GM21529 (cell line): ENCODE data around the gene XXYLT1.

Experiments
- ATAC-seq: cut with Tn5 transposase; IDR thresholded peaks from one replicate; pipeline ENCODE4 v1.9.1; 2021; ENCODE audit not compliant: unreplicated experiment

The XXYLT1 gene

DNA sequence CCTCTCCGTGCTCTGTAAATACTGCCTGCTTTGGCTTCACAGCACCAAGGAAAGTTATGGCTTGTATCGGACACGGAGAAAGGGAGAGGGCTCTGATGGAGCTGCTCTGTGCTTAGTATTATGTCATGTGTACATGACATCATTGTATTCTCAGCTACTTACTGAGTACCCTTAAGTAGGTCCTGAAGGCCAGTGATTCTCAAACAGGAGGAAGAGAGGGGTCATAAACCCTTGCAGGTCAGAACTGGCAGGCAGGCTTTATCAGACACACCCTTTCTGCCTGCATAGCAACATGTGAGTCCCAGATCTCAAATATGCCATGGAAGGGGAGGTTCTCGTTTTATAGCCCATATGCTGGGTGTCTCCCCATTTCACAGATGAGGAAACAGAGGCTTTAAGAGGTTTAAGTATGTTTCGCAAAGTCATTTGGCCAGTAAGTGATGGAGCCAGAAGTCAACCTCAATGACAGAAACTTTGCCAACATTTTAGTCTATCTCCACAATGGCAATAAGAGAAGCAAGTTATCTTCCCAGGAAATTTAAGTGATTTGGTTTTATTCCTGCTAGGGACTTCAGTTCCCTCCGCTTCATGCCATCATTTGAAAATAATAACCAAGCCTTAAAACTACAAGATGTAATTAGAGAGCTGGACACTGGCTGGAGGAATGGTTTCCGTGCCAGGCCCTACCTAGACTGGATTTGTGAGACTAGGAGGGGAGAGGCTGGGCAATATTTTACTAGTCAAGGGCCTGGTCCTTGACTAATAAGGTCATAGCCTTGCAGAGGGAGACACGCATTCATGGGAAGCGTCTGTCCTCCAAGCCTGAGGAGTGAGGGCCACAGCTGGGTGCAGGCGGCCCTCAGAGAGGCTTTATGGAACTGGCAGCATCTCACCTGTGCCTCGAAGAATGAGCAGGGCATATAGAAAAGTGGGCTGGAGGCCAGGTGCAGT, 133.0 kb downstream of the XXYLT1 start:
- ATAC-seq = no peak

- no peak for ATAC-seq
Measured at GRCh38 chr3:195135917-195136316, 135.0 kb downstream of the XXYLT1 start.

DNA sequence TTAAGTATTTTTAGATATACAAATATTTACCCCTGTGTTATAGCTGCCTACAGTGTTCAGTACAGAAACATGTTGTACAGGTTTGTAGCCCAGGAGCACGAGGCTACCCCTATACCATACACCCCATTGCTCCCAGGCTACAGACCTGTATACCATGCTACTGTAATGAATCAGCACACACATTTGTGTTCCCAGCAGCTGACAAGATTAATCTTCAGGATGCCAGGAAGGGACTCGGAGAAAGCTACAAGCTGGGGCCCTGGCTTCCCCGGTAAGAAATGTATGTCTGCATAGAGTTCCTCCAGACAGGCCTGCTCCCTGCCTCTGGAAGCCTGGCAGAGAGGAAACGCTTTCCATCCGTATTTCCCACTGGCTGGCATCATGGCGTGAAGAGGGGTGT, 136.5 kb downstream of the XXYLT1 start:
- ATAC-seq = no peak

DNA sequence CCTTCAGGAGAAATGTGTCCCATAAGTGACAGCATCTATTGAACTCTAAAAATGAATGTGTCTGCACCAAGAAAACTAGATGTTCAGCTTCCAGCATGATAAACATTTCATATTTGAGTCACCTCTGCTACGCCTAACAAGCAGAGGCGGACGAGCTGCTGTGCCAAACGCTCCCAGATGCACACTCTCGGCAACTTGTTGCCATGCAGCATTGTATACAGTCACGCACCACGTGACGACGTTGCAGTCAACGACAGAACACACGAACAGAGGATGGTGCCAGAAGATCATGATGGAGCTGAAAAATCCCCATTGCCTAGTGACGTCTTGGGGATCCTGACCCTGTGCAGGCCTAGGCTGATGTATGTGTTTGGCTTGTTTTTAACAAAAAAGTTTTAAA, 137.5 kb downstream of the XXYLT1 start:
- ATAC-seq = peak; percentile 38

GRCh38 chr3:195133013-195133412, 137.9 kb downstream of the XXYLT1 start:
- no peak for ATAC-seq

DNA sequence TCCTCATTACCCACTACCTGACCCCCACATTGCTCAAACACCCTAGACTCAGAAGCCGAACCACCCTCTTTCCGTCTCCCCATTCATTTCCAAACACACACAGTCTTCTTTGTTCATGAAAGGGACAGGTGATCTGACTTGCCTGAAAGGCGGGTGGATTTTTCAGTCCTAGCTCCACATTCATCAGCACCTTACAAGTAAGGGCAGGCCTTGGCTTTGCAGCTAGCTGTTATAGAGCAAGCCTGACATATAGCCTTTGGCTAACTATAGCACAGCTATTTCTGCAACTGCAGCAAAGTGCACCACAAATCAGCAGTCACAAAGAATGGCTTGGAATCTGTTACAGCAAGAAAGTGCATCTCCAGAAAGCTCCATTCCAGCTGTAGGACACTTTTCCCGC, 139.8 kb downstream of the XXYLT1 start:
- no peak for ATAC-seq

GRCh38 chr3:195129644-195130492, 141.1 kb downstream of the XXYLT1 start:
- ATAC-seq = peak; percentile 82

GRCh38 chr3:195129072-195129643, 141.8 kb downstream of the XXYLT1 start:
- ATAC-seq = no peak

GRCh38 chr3:195128255-195129071, 142.5 kb downstream of the XXYLT1 start:
- no peak for ATAC-seq

DNA sequence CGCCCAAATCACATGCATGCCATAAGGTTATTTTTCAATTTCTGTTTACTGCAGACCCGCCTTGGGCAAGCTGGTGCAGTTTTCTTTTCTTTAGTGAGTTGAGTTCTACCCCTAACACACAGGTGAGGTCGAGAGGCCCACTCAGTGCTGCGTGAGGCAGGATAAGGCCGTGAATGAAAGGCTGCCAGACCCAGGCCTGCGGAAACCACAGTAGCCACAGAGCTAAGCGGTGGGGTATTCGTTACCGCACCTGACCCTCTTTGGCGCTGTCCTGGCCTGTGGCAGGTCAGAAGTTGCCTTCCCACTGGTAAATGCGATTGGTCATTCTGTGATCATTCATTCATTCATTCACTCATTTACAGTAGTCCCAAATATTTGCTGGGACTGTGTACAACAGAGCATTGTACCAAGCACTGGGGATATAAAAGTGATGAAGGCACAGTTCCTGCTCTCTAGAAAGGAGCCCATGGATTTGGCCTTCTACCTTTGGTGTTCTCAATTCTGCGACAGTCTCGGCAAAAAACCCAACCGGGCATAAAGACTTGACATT, 144.8 kb downstream of the XXYLT1 start:
- ATAC-seq = no peak

GRCh38 chr3:195125646-195126045, 145.3 kb downstream of the XXYLT1 start:
- no peak for ATAC-seq

- no peak for ATAC-seq
Measured at GRCh38 chr3:195124378-195124992, 146.5 kb downstream of the XXYLT1 start.

DNA sequence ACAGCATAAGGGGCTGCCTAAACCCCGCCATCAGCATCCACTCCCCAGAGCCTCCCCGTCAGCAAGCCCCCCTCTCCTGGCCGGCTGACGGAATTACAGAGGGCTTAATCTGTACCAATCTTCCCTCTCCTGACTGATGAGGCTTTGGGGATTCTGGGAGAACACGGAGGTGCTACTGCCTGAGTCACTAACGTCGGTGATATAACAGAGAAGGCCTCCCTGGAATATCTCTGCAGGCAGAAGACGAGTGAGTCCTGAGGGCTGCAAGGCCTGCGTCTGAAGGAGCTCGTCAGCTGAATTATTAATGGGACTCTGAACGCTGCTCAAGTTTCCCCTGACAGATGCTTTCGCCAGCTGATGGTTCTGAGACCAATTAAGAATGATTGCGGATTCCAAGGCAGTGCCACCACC, 147.7 kb downstream of the XXYLT1 start:
- no peak for ATAC-seq

DNA sequence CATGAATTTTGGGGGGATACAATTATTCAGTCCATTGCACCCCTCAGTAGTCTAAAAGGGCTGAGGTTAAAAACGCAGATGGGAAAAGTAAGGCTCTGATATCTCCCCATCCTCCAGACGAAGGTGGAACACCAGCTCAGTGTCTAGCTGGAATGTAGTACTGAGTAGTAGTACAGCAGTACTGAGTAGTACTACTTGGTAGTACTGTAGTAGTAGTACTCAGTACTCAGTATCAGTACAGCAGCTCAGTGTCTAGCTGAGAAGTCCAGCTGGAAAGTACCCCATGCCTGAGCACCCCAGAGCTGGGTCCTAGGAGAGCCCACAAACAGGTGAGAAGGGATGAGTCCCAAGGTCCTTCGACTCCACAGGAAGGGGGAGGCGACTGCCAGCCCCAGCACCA, 148.7 kb downstream of the XXYLT1 start:
- ATAC-seq = no peak

DNA sequence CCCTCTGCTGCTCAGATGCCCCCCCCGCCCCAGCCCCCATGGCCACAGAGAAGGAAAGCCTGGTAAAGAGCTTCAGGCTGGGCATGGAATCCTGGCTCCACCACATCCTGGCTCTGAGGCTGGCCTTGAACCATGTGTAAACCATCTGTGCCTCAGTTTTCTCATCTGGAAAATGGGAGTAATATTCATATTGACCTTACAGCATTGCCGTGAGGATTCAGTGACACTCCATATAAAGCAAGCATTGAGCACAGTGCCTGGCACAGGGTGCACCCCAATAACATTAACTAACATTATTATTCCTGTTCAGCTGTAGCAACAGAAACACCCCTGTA, 150.7 kb downstream of the XXYLT1 start:
- ATAC-seq = no peak

- no peak for ATAC-seq
Measured at GRCh38 chr3:195119461-195120266, 151.3 kb downstream of the XXYLT1 start.

GRCh38 chr3:195118671-195119070, 152.3 kb downstream of the XXYLT1 start:
- ATAC-seq = no peak

- ATAC-seq = no peak
Measured at GRCh38 chr3:195117978-195118581, 152.9 kb downstream of the XXYLT1 start.
